HL-60 (cell line): Measurements from ENCODE around the gene COL13A1.

Experiments
- GABPA ChIP-seq: IDR thresholded peaks from 2 replicates; pipeline ENCODE4 v1.6.1; 2012; ENCODE audit warnings: low read depth
- POLR2AphosphoS5 ChIP-seq: IDR thresholded peaks from 2 replicates; pipeline ENCODE4 v1.6.1; 2012; ENCODE audit warnings: low read depth
- SPI1 ChIP-seq: IDR thresholded peaks from 2 replicates; pipeline ENCODE4 v1.6.1; 2012; ENCODE audit warnings: low read depth, mild to moderate bottlenecking, borderline replicate concordance
- TF ChIP-seq, protein P1 (sequence below): IDR thresholded peaks from one replicate; pipeline ENCODE4 v1.5.1; 2011; ENCODE audit warnings: low read length, control low read depth, inconsistent platforms; ENCODE audit not compliant: insufficient read depth
- TF ChIP-seq, protein P2 (sequence below): IDR thresholded peaks from 2 replicates; pipeline ENCODE4 v1.6.1; 2012; ENCODE audit warnings: low read depth; ENCODE audit not compliant: insufficient replicate concordance

DNA sequence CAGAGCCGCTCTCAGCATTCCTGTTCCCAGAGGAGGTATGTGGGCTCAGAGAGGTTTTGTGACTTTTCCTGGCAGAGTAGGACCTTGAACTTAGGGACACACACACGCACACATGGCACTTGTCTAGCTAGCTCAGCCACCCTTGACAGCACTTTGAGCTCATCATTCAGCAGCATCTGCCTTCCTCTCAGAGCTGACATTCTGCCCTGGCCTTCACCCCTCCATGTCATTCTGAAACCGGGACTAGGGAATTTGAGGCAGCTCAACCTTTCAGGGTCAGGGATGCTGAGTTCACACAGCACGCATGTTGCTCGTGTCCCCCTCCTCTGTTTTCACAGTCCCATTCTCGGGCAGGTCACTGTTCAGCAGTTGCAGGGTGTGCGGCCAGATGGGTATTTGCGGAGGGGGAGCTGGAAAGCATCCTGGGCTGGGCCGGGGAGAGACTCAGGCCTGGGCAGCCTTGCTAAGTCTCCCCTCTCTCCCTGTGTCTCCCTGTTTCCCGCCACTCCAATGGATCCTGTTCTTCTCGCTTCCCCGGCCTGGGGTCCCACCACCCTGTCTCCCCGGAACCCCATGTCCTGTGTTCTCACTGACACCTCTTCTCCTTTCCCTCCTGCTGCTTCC is 78.0 kb downstream of the COL13A1 start:
- TF ChIP-seq, protein P1, sequence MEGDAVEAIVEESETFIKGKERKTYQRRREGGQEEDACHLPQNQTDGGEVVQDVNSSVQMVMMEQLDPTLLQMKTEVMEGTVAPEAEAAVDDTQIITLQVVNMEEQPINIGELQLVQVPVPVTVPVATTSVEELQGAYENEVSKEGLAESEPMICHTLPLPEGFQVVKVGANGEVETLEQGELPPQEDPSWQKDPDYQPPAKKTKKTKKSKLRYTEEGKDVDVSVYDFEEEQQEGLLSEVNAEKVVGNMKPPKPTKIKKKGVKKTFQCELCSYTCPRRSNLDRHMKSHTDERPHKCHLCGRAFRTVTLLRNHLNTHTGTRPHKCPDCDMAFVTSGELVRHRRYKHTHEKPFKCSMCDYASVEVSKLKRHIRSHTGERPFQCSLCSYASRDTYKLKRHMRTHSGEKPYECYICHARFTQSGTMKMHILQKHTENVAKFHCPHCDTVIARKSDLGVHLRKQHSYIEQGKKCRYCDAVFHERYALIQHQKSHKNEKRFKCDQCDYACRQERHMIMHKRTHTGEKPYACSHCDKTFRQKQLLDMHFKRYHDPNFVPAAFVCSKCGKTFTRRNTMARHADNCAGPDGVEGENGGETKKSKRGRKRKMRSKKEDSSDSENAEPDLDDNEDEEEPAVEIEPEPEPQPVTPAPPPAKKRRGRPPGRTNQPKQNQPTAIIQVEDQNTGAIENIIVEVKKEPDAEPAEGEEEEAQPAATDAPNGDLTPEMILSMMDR = no peak
- TF ChIP-seq, protein P2, sequence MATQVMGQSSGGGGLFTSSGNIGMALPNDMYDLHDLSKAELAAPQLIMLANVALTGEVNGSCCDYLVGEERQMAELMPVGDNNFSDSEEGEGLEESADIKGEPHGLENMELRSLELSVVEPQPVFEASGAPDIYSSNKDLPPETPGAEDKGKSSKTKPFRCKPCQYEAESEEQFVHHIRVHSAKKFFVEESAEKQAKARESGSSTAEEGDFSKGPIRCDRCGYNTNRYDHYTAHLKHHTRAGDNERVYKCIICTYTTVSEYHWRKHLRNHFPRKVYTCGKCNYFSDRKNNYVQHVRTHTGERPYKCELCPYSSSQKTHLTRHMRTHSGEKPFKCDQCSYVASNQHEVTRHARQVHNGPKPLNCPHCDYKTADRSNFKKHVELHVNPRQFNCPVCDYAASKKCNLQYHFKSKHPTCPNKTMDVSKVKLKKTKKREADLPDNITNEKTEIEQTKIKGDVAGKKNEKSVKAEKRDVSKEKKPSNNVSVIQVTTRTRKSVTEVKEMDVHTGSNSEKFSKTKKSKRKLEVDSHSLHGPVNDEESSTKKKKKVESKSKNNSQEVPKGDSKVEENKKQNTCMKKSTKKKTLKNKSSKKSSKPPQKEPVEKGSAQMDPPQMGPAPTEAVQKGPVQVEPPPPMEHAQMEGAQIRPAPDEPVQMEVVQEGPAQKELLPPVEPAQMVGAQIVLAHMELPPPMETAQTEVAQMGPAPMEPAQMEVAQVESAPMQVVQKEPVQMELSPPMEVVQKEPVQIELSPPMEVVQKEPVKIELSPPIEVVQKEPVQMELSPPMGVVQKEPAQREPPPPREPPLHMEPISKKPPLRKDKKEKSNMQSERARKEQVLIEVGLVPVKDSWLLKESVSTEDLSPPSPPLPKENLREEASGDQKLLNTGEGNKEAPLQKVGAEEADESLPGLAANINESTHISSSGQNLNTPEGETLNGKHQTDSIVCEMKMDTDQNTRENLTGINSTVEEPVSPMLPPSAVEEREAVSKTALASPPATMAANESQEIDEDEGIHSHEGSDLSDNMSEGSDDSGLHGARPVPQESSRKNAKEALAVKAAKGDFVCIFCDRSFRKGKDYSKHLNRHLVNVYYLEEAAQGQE = no peak
- TF ChIP-seq POLR2AphosphoS5 = no peak
- TF ChIP-seq GABPA = no peak
- TF ChIP-seq SPI1 = no peak
